GM19438 (cell line): ENCODE results near the gene UCN2.

Experiments
- ATAC-seq: cut with Tn5 transposase; IDR thresholded peaks from one replicate; pipeline ENCODE4 v1.9.1; 2021; ENCODE audit warnings: low read depth; ENCODE audit not compliant: unreplicated experiment

Gene UCN2

GRCh38 chr3:48591886-48592518, 28.4 kb upstream of the UCN2 start:
- ATAC-seq, result no peak

GRCh38 chr3:48591436-48591835, 27.9 kb upstream of the UCN2 start:
- no peak for ATAC-seq

GRCh38 chr3:48588230-48588629, 24.6 kb upstream of the UCN2 start:
- no peak for ATAC-seq

- no peak for ATAC-seq
These were observed 24.1 kb upstream of the UCN2 start for GRCh38 chr3:48587686-48588085.

GRCh38 chr3:48585411-48585810, 21.8 kb upstream of the UCN2 start:
- no peak for ATAC-seq

- no peak for ATAC-seq
These were observed 21.3 kb upstream of the UCN2 start for GRCh38 chr3:48584836-48585235.

GRCh38 chr3:48581621-48582481, 18.3 kb upstream of the UCN2 start:
- no peak for ATAC-seq

- ATAC-seq, result no peak
These were observed 13.1 kb upstream of the UCN2 start for GRCh38 chr3:48576647-48577046.

- no peak for ATAC-seq
These were observed 11.8 kb upstream of the UCN2 start for GRCh38 chr3:48575366-48575765.

GRCh38 chr3:48573973-48574585, 10.5 kb upstream of the UCN2 start:
- ATAC-seq, result no peak

- ATAC-seq, result no peak
These were observed 8.9 kb upstream of the UCN2 start for GRCh38 chr3:48572517-48572916.

- no peak for ATAC-seq
These were observed 8.4 kb upstream of the UCN2 start for GRCh38 chr3:48571938-48572337.

GRCh38 chr3:48569808-48570450, 6.3 kb upstream of the UCN2 start:
- ATAC-seq, result no peak

- no peak for ATAC-seq
These were observed 5.8 kb upstream of the UCN2 start for GRCh38 chr3:48569400-48569799.

GRCh38 chr3:48568476-48568875, 4.9 kb upstream of the UCN2 start:
- no peak for ATAC-seq

- ATAC-seq, result no peak
These were observed 3.9 kb upstream of the UCN2 start for GRCh38 chr3:48567500-48567899.

GRCh38 chr3:48567090-48567489, 3.5 kb upstream of the UCN2 start:
- ATAC-seq, result no peak

GRCh38 chr3:48566401-48566760, 2.8 kb upstream of the UCN2 start:
- ATAC-seq, result no peak

- ATAC-seq, result no peak
These were observed 2.2 kb upstream of the UCN2 start for GRCh38 chr3:48565591-48566400.

- ATAC-seq, result no peak
These were observed 1.6 kb upstream of the UCN2 start for GRCh38 chr3:48565186-48565585.
